Lower lobe of right lung (tissue), 2 donors: ENCODE results near the gene OR4X1. TPM values are rescaled to one million over a fixed set of nuclear protein-coding genes. Genes with fewer than 3 reads are reported as not detected.

ENCODE experiments used
- ATAC-seq, 2 donors: fragments of 200-7000 bp; cut with Tn5 transposase; one replicate each; pipeline ENCODE4 v1.9.1; 2020 to 2022; ENCODE audit warnings: mild to moderate bottlenecking in 2 of 2, moderate library complexity in 2 of 2
- DNase-seq: peaks from one replicate; pipeline ENCODE4 v3.0.0-alpha.2; 2020
- H3K27ac ChIP-seq: fragments of 200-600 bp; one replicate; pipeline ENCODE4 v1.8.0; 2022
- H3K27me3 ChIP-seq: fragments of 200-600 bp; one replicate; pipeline ENCODE4 v1.8.0; 2022; ENCODE audit warnings: low read depth
- H3K36me3 ChIP-seq: fragments of 200-600 bp; one replicate; pipeline ENCODE4 v1.8.0; 2022; ENCODE audit warnings: mild to moderate bottlenecking
- H3K4me1 ChIP-seq: fragments of 200-600 bp; one replicate; pipeline ENCODE4 v1.8.0; 2022
- H3K4me3 ChIP-seq: fragments of 200-600 bp; one replicate; pipeline ENCODE4 v1.8.0; 2022; ENCODE audit warnings: mild to moderate bottlenecking
- H3K9me3 ChIP-seq: fragments of 200-600 bp; one replicate; pipeline ENCODE4 v1.8.0; 2022
- intact Hi-C: fragments of 100-400 bp; cut with DNase I; formaldehyde crosslinking; loops from one replicate; pipeline ENCODE4 v1.11.0; 2022
- total RNA-seq: library from RNA; stranded (reverse); fragmentation: NEBNext Ultra II Directional; extraction: Animal tissue kit (Norgen Biotek cat#: 25700); gene quantifications from one replicate; pipeline ENCODE4 v1.2.1, GENCODE V29; 2021
- TF ChIP-seq, protein P1 (sequence below): fragments of 200-600 bp; IDR thresholded peaks from one replicate; pipeline ENCODE4 v1.8.0; 2022; ENCODE audit warnings: antibody characterized with exemption, mild to moderate bottlenecking
- donor health status: DM: no; HTN: yes; CAD: no; lungs with severe emphysema.

Gene OR4X1
- total RNA-seq, 1 donor from 2014 or later: not detected

DNA sequence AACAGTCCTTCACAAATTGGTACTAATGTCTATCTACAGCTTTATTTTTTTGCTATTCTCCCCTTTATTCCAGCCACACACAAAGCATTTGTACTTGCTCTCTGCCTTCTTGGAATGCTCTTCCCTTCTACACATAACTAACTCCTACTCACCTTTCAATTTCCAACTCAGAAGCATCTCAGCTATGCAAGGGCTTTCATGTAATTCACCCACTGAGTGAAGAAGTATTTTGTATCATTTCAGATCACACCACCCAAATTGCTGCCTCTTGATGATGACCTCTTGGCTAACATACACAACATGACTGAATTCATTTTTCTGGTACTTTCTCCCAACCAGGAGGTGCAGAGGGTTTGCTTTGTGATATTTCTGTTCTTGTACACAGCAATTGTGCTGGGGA lies 18.9 kb upstream of the OR4X1 start, which contains the start of gene OR4X2:
TSS of gene OR4X2 (plus strand) at position 301 of the 400 bp plus-strand sequence. CDS start at position 301, 0 bp downstream.
- no peaks in the 10 kb centered on the region for H3K36me3 ChIP-seq
- H3K4me3 ChIP-seq: no peak within 1 kb of the TSS
- TF ChIP-seq, protein P1, sequence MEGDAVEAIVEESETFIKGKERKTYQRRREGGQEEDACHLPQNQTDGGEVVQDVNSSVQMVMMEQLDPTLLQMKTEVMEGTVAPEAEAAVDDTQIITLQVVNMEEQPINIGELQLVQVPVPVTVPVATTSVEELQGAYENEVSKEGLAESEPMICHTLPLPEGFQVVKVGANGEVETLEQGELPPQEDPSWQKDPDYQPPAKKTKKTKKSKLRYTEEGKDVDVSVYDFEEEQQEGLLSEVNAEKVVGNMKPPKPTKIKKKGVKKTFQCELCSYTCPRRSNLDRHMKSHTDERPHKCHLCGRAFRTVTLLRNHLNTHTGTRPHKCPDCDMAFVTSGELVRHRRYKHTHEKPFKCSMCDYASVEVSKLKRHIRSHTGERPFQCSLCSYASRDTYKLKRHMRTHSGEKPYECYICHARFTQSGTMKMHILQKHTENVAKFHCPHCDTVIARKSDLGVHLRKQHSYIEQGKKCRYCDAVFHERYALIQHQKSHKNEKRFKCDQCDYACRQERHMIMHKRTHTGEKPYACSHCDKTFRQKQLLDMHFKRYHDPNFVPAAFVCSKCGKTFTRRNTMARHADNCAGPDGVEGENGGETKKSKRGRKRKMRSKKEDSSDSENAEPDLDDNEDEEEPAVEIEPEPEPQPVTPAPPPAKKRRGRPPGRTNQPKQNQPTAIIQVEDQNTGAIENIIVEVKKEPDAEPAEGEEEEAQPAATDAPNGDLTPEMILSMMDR: no peak
- H3K27ac ChIP-seq: no peak within 1 kb of the TSS
- H3K4me1 ChIP-seq: no peaks in the 10 kb centered on the region
- no peaks in the 10 kb centered on the region for H3K27me3 ChIP-seq
- H3K9me3 ChIP-seq: peaks cover 17% of the 10 kb centered on the region
- DNase-seq (no peak), ATAC-seq (no peak)
- intact Hi-C loops: no loop called here

DNA sequence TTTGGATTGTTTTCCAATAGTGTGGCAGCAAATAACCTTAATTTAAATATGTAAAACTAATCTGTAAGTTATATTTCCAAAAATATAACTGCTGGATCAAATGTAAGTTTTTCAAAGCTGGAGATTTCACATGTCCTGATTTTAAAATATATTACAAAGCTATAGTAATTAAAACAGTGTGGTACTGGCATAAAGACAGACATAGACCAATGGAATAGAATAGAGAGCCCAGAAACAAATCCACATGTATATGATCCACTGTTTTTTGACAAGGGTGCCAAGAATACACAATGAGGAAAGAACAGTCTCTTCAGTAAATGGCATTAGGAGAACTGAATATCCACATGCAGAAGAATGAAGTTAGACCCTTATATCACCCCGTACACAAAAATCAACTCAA lies 14.8 kb upstream of the OR4X1 start:
- peaks cover 18% of the 10 kb centered on the region for H3K9me3 ChIP-seq
- ATAC-seq (no peak), DNase-seq (no peak)
- no peaks in the 10 kb centered on the region for H3K27me3 ChIP-seq
- intact Hi-C loops: no loop called here
- no peaks in the 10 kb centered on the region for H3K36me3 ChIP-seq
- H3K4me1 ChIP-seq: no peaks in the 10 kb centered on the region
- H3K4me3 ChIP-seq: no peak overlapping the region
- TF ChIP-seq, protein P1: no peak
- no peak overlapping the region for H3K27ac ChIP-seq

DNA sequence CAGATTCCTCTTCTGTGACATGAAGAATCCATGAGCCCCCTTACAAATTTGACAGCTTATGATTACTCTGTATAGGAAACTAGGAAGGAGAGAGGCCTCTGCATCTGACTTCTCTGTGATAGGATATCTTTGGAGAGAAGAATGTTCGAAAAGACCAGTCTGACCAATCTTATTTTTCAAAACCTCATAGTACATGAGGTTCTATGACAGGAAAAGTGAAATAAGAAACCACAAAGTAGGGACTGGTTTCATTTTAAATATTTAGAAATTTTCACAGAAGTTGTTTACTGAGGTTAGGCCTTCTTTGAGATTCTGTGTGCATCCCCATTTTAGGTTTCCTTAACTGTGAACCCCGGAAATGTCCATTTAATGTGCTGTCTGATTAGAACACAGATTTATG lies 2.1 kb upstream of the OR4X1 start:
- TF ChIP-seq, protein P1: no peak
- ATAC-seq: no peak
- H3K4me1 ChIP-seq: no peaks in the 10 kb centered on the region
- H3K4me3 ChIP-seq: no peak overlapping the region
- no peaks in the 10 kb centered on the region for H3K27me3 ChIP-seq
- H3K36me3 ChIP-seq: no peaks in the 10 kb centered on the region
- H3K9me3 ChIP-seq: no peaks in the 10 kb centered on the region
- H3K27ac ChIP-seq: no peak overlapping the region
- intact Hi-C loops: no loop called here
- DNase-seq: no peak

DNA sequence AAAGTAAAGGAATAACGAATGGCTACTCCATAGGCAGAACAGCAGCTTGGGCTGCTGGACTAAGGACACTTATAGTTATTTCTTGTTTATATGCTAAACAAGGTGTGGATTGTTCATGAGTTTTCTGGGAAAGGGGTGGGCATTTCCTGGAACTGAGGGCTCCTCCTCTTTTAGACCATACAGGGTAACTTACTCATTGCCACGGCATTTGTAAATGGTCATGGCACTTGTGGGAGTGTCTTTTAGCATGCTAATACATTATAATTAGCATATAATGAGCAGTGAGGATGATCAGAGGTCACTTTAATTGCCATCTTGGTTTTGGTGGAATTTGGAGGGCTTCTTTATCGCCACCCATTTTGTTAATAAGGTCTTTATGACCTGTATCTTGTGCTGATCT lies 7.0 kb downstream of the OR4X1 start:
- H3K36me3 ChIP-seq: no peaks in the 10 kb centered on the region
- no peak overlapping the region for H3K27ac ChIP-seq
- no peaks in the 10 kb centered on the region for H3K4me1 ChIP-seq
- TF ChIP-seq, protein P1: no peak
- no peaks in the 10 kb centered on the region for H3K27me3 ChIP-seq
- no peak for DNase-seq
- no peaks in the 10 kb centered on the region for H3K9me3 ChIP-seq
- ATAC-seq: no peak
- no peak overlapping the region for H3K4me3 ChIP-seq
- intact Hi-C loops: no loop called here

DNA sequence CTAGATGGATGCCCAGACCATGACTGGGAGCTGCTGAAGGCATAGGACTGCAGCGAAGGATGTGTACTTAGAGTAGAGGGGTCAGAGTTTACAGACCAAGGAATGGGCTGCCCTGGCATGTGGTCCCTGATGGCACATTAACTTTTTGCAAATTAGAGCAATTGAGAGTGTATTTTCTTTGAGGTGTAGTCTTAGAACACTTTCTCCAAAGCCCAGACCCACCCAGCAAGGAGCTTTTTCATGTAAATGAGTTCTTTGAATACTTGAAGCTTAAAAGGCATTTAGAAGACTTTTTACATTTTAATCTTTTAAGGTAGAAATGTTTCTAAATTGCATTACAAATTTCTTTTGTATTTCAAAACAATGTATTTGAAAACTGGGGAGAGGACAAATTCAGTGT lies 8.9 kb downstream of the OR4X1 start:
- no peaks in the 10 kb centered on the region for H3K4me1 ChIP-seq
- no peaks in the 10 kb centered on the region for H3K27me3 ChIP-seq
- no peaks in the 10 kb centered on the region for H3K9me3 ChIP-seq
- H3K27ac ChIP-seq: no peak overlapping the region
- H3K4me3 ChIP-seq: no peak overlapping the region
- TF ChIP-seq, protein P1: no peak
- H3K36me3 ChIP-seq: no peaks in the 10 kb centered on the region
- ATAC-seq: no peak
- no peak for DNase-seq
- intact Hi-C loops: no loop called here

DNA sequence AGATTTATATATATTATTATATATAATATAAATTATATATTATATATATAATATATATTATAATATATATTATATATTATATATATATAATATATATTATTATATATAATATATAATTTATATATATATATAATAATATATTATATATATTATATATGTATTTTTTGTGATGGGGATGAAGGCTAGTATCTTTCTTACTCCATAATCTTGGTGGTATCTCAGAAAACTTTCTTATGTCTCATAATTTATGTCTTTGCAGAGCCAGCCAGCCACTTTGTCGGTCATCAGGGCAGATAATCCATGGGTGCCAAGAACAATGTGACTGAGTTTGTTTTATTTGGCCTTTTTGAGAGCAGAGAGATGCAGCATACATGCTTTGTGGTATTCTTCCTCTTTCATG lies 42.3 kb downstream of the OR4X1 start, which contains the start of gene OR4S1:
TSS of gene OR4S1 (plus strand) at position 301 of the 400 bp plus-strand sequence. CDS start at position 301, 0 bp downstream.
- TF ChIP-seq, protein P1: no peak
- no peak for ATAC-seq

More for the DNA sequence above, 42.3 kb downstream of the OR4X1 start, which contains the start of gene OR4S1:
- Histone ChIP-seq H3K4me1 (no peaks in the 10 kb centered on the region), H3K27ac (no peak within 1 kb of the TSS), H3K36me3 (no peaks in the 10 kb centered on the region), H3K4me3 (no peak within 1 kb of the TSS), H3K27me3 (no peaks in the 10 kb centered on the region), H3K9me3 (no peaks in the 10 kb centered on the region)
- DNase-seq: no peak
- intact Hi-C loops: no loop called here
